MV-4-11 (cell line): Measurements from ENCODE around the gene NLRP13.
A peak's percentile ranks its signal among the peaks of the same experiment; 100 is the strongest.
"Not testable (repeated sequence)": the region's sequence is repeated elsewhere in the genome, so short reads cannot be mapped to it uniquely, and the experiment has no call there.

Experiments used
- DNase-seq: peaks from one replicate; lab custom pipeline; 2025; lab: John Stamatoyannopoulos, UW

The NLRP13 gene, protein sequence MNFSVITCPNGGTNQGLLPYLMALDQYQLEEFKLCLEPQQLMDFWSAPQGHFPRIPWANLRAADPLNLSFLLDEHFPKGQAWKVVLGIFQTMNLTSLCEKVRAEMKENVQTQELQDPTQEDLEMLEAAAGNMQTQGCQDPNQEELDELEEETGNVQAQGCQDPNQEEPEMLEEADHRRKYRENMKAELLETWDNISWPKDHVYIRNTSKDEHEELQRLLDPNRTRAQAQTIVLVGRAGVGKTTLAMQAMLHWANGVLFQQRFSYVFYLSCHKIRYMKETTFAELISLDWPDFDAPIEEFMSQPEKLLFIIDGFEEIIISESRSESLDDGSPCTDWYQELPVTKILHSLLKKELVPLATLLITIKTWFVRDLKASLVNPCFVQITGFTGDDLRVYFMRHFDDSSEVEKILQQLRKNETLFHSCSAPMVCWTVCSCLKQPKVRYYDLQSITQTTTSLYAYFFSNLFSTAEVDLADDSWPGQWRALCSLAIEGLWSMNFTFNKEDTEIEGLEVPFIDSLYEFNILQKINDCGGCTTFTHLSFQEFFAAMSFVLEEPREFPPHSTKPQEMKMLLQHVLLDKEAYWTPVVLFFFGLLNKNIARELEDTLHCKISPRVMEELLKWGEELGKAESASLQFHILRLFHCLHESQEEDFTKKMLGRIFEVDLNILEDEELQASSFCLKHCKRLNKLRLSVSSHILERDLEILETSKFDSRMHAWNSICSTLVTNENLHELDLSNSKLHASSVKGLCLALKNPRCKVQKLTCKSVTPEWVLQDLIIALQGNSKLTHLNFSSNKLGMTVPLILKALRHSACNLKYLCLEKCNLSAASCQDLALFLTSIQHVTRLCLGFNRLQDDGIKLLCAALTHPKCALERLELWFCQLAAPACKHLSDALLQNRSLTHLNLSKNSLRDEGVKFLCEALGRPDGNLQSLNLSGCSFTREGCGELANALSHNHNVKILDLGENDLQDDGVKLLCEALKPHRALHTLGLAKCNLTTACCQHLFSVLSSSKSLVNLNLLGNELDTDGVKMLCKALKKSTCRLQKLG

DNA sequence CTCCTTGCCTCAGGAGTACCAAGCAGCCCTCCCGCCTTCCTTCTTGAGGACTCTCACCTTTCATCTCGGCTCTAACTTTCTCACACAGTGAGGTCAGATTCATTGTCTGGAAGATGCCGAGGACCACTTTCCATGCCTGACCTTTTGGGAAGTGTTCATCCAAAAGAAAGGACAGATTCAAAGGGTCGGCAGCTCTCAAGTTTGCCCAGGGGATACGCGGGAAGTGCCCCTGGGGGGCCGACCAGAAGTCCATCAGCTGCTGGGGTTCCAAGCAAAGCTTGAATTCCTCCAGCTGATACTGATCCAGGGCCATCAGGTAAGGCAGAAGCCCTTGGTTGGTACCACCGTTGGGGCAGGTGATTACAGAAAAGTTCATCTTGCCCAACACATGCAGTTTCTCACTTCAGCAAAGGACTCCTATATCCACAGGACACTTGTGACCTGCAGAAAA, at the start of gene NLRP13:
Gene NLRP13 (minus strand): TSS at position 401 of the 451 bp plus-strand sequence. CDS start 25 bp downstream, at position 376.
- DNase-seq, result no peak

GRCh38 chr19:55980415-55980814, 48.3 kb upstream of the NLRP13 start:
- no peak for DNase-seq

GRCh38 chr19:55973982-55974381, 41.8 kb upstream of the NLRP13 start:
- DNase-seq, result no peak

GRCh38 chr19:55962186-55962585, 30.1 kb upstream of the NLRP13 start:
- no peak for DNase-seq

GRCh38 chr19:55959996-55960675, 28.0 kb upstream of the NLRP13 start:
- no peak for DNase-seq

GRCh38 chr19:55958356-55958755, 26.2 kb upstream of the NLRP13 start:
- no peak for DNase-seq

DNA sequence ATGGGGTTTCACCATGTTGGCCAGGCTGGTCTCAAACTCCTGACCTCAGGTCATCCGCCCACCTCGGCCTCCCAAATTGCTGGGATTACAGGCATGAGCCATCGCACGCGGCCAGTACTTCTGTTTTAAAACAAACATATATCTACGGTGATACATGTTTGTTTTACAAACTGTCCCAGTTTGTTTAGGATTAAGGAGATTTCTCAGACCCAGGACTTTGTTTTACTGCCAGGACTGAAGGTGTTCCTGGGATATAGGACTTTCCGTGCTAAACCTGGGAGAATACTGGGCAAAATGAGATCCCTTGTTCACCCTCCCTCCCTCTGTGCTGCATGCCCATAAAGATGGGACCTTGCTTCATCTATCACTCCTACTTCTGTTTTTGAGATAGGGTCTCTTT, 24.3 kb upstream of the NLRP13 start:
- no peak for DNase-seq

GRCh38 chr19:55950566-55950965, 18.4 kb upstream of the NLRP13 start:
- not testable (repeated sequence) for DNase-seq

DNA sequence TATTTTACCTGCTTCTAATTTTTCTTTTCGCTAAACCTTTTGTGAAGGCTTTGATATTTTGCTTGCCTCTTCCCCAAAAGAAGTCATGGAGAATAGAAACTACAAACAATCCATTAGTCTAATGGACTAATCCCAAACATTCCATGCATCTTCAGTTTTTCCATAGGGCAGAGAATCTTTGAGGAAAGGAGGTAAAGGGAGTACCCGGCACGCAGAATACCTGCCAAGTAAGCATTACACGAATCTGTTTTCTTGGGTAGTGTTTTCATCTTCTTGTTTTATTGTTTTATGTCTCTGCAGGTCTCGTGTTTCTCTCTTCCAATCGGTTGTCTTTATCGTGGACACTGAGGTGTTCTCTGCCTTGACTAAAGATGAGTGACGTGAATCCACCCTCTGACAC, 15.4 kb upstream of the NLRP13 start, which contains the start of gene NLRP8:
Gene NLRP8 (plus strand): TSS at position 301 of the 400 bp plus-strand sequence.
- no peak for DNase-seq

DNA sequence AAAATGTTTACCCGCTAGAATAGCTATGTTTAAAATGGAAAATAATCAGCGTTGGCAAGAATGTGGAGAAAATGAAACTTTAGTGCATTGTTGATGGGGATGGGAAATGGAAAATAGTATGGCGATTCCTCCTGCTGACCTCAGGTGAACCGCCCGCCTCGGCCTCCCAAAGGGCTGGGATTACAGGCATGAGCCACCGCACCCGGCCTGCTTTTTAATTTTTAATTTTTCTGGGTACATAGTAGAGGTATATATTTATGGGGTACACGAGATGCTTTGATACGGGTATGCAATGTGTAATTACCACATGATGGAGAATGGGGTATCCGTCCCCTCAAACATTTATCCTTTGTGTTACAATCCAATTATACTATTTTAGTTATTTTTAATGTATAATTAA, 8.2 kb upstream of the NLRP13 start:
- no peak for DNase-seq

GRCh38 chr19:55939206-55939605, 7.1 kb upstream of the NLRP13 start:
- DNase-seq, result no peak

DNA sequence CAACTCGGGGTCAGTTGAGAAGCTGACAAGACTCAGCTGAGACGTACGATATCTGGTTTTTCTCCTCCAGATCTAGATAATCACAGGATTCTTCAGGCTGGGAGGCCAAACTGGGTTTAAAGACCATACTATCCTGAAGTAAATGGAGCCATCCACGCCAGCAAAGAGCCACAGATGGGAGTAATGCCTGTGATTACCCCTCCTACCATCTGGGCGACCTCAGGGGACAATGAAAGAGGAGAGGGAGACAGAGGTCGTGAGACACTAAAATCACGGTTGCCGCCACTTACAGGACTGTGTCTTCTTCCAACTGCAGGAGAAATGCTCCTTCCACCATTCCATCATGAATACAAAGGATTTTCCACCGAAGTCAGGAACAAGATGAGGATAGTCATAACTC, 3.1 kb upstream of the NLRP13 start:
- DNase-seq, result no peak

DNA sequence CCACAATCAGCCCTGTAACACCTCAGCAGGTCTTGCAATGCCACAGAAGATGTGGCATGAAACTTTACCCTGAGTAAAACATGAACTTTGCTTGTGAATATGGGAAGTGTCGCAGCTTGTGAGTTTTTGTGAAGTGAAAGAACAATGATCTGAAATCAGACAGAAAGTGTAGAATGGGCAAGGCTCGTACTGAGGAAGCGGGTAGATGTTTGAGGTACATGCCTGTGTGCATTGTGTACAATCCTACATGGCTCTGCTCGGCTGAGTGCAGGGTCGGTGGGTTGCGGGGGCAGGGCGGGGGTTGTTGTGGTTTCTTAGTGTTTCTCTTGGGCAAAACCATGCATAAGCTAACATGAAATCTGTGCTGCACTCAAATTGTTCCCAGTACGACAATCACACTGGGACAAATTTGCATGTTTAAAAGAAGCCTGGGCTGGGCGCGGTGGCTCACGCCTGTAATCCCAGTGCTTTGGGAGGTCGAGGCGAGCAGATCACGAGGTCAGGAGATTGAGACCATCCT, 1.1 kb downstream of the NLRP13 start:
- no peak for DNase-seq

- not testable (repeated sequence) for DNase-seq
These were observed 2.9 kb downstream of the NLRP13 start for GRCh38 chr19:55929258-55929657.

GRCh38 chr19:55927991-55928390, 4.1 kb downstream of the NLRP13 start:
- DNase-seq, result no peak

DNA sequence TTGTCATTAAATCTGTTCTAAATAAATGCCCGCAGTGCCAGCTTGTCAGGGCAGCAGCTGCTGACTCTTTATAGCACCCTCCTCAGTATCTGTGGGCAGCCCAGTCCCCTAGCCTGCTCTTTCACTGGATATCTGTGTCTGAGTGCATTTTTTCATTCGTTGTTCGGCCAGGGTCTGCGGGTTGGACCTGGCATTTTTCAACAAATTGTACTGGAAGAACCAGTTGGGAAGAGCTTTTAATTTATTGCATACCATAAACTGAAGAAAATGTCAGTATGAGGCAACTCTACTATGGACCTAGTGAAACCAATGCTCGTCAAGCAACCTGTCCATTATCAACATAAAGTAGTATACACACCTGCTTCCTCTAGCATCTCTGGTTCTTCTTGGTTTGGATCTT, 8.6 kb downstream of the NLRP13 start:
- no peak for DNase-seq

DNA sequence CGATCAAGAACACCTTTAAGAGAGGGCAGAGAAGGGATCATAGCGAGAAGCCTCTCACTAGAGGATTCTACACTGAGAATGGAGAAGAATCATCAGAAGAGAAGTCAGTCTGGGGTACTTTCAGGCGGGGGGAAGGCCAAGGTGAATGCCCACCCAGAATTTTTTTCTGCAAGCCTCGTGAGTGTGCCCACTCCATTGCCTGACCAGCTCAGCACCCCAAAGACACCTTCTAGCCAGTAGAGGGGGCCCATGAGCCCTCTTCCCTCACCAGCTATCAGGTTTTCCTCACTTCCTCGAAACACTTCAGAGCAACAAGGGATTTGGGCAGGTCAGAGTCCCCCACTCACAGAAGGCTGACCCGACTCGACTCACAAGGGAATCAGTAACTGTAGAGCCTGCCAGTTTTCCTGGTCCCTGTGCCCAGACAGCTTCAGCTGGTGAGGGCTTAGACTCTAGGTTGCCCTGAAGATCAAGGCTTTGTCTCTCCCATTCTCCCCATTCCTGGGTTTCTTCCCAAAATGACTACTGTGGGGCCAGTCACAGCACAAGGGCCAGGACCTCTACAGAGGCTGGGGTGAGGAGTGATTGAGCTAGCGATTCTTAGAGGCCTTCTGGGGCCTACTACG, 18.4 kb downstream of the NLRP13 start:
- peak; percentile 34 for DNase-seq

DNA sequence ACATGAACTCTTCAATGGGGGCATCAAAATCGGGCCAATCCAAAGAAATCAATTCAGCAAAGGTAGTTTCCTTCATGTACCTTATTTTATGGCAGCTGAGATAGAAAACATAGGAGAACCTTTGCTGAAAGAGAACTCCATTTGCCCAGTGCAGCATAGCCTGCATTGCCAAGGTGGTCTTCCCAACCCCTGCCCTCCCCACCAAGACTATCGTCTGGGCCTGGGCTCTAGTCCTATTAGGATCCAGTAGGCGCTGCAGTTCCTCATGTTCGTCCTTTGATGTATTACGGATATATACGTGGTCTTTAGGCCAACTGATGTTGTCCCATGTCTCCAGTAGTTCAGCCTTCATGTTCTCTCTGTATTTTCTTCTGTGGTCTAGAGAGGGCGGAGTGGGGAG, 19.2 kb downstream of the NLRP13 start:
- no peak for DNase-seq

DNA sequence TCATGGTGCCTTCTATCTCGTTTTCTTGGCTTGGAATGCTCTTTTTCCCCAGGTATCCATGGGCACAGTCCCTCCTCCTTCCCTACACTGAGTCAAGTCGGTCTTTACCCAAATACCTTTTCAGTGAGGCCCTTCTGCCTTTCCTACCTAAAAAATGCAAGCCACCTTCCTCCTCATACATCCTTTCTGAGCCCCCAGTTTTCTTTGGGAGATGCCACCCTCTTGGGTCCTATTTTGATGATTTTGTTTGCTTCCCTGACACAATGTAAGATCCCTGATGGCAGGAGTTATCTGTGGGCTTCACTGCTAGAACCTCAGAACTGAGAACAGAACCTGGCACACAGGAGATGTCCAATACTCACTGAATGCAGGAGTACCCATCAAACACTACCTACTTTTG, 22.3 kb downstream of the NLRP13 start:
- no peak for DNase-seq

DNA sequence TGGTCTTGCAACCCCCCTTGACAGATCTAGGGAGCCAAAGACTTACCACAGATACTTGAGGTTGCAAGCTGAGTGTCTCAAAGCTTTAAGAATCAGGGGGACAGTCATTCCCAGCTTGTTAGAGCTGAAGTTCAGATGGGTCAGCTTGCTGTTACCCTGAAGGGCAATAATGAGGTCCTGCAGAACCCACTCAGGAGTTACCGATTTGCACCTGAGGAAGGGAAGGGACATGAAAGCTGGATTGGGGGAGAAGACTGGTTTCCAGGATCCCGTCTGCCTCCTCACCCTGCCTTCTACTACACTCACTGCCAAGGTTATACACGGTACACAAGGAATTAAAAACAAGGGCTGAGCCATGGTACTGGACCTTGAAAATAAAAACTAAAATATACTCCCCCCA, 24.4 kb downstream of the NLRP13 start:
- DNase-seq, result no peak

DNA sequence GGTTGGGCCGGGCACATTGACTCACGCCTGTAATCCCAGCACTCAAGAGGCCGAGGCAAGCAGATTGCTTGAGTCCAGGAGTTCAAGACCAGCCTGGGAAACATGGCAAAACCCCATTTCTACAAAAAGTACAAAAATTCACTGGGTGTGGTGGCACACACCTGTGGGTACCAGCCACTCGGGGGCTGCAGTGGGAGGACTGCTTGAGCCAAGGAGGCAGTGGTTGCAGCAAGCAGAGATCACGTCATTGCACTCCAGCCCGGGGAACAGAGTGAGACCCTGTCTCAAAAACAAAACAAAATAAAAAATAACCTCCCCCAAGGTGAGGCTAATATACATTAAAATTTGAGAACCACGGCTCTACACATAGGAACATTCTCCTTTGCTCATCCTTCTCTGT, 24.9 kb downstream of the NLRP13 start:
- no peak for DNase-seq
